Endodermal cell (in vitro differentiated cells): ENCODE measurements around the gene PDE10A. TPM values are rescaled to one million over a fixed set of nuclear protein-coding genes. Genes with fewer than 3 reads are reported as not detected.

Experiments used
- DNase-seq: peaks from one replicate; pipeline ENCODE4 v3.0.0-alpha.2; 2017
- H3K27ac ChIP-seq: 2 replicates; pipeline ENCODE4 v1.5.1; 2013; ENCODE audit warnings: mild to moderate bottlenecking, low read depth, low read length, moderate library complexity
- H3K27me3 ChIP-seq: 2 replicates; pipeline ENCODE4 v1.6.1; 2013; ENCODE audit warnings: mild to moderate bottlenecking, low read length, moderate library complexity; ENCODE audit not compliant: insufficient read depth, control insufficient read depth, poor library complexity, severe bottlenecking
- H3K36me3 ChIP-seq: 2 replicates; pipeline ENCODE4 v1.7.0; 2013; ENCODE audit warnings: mild to moderate bottlenecking, low read length, moderate library complexity; ENCODE audit not compliant: control insufficient read depth, insufficient read depth
- H3K4me1 ChIP-seq: one replicate; pipeline ENCODE4 v1.7.0; 2013; ENCODE audit warnings: low read length; ENCODE audit not compliant: control insufficient read depth, insufficient read depth
- H3K4me3 ChIP-seq: 2 replicates; pipeline ENCODE4 v1.5.1; 2013; ENCODE audit warnings: mild to moderate bottlenecking, low read length, moderate library complexity
- H3K9ac ChIP-seq: 2 replicates; pipeline ENCODE4 v1.6.1; 2013; ENCODE audit warnings: mild to moderate bottlenecking, low read length, moderate library complexity; ENCODE audit not compliant: poor library complexity, severe bottlenecking; ENCODE audit errors: extremely low read depth
- H3K9me3 ChIP-seq: 2 replicates; pipeline ENCODE4 v1.6.1; 2013; ENCODE audit warnings: mild to moderate bottlenecking, low read length, moderate library complexity; ENCODE audit not compliant: control insufficient read depth
- H3K27ac Mint-ChIP-seq: 2 replicates; pipeline ENCODE4 v1.8.0; 2020; ENCODE audit warnings: mixed read lengths
- H3K27me3 Mint-ChIP-seq: 2 replicates; pipeline ENCODE4 v1.8.0; 2021; ENCODE audit warnings: mild to moderate bottlenecking, mixed read lengths; ENCODE audit not compliant: insufficient read depth
- H3K36me3 Mint-ChIP-seq: 2 replicates; pipeline ENCODE4 v1.8.0; 2020; ENCODE audit warnings: low read depth, mixed read lengths
- H3K4me1 Mint-ChIP-seq: 2 replicates; pipeline ENCODE4 v1.8.0; 2020; ENCODE audit warnings: mixed read lengths
- H3K4me3 Mint-ChIP-seq: 2 replicates; pipeline ENCODE4 v1.8.0; 2020; ENCODE audit warnings: mild to moderate bottlenecking, moderate library complexity, mixed read lengths
- H3K9me3 Mint-ChIP-seq: 2 replicates; pipeline ENCODE4 v1.8.0; 2020; ENCODE audit warnings: mild to moderate bottlenecking, mixed read lengths
- WGBS, 2 experiments: methylation state at CpG; one replicate each; pipeline versions ENCODE4 v1.1.5 to v1.1.7; 2013; ENCODE audit warnings: missing lambda C conversion rate in 2 of 2, mixed read lengths in 1 of 2; ENCODE audit not compliant: insufficient coverage in 1 of 2, insufficient read length in 1 of 2; 5-methylcytosine and 5-hydroxymethylcytosine counted together
- total RNA-seq, 2 donors: library from RNA; stranded (reverse); fragmentation: NEBNext Ultra II Directional in 1 of 2; extraction: Animal tissue kit (Norgen Biotek cat#: 25700) in 1 of 2; gene quantifications; 2 replicates in 1 of 2; 3 replicates in 1 of 2; pipeline ENCODE4 v1.2.1, GENCODE V29; 2021
- TF ChIP-seq, protein P1 (sequence below): fragments of 200-600 bp; sonication (generic); conservative IDR thresholded peaks from 2 replicates; pipeline ENCODE4 v1.5.0; 2021; ENCODE audit warnings: antibody characterized with exemption, mild to moderate bottlenecking

Gene PDE10A
- total RNA-seq, 2 donors from 2014 or later: 22.8 to 27.8 TPM

DNA sequence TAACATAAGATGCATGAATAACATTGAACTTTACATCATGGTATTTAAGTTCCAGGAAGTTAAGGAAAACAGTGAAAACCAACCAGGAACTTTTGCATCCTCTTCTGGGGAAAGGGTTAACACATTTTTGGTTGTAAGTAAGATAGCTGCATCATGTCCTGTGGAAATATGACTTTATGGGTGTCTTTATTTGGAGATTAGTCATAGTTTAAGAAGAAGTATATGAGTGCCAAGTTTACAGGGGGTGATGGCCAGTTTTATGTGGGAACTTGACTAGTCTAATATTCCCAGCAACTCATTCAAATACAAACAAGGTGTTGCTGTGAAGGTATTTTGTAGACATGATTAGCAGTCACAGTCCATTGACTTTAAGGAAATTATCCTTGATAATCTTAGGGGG, 78.0 kb downstream of the PDE10A start:
- Histone ChIP-seq H3K4me1 (no peaks in the 10 kb centered on the region), H3K36me3 (peaks cover 18% of the 10 kb centered on the region), H3K9ac (no peak overlapping the region), H3K9me3 (peaks cover 35% of the 10 kb centered on the region), H3K27ac (no peak overlapping the region), H3K27me3 (no peaks in the 10 kb centered on the region), H3K4me3 (no peak overlapping the region)
- Mint-ChIP-seq H3K36me3 (peaks cover 9% of the 10 kb centered on the region), H3K4me3 (no peak overlapping the region), H3K9me3 (peaks cover 3% of the 10 kb centered on the region), H3K4me1 (peaks cover 6% of the 10 kb centered on the region), H3K27ac (no peak overlapping the region), H3K27me3 (no peaks in the 10 kb centered on the region)
- no peak for DNase-seq
- TF ChIP-seq, protein P1, sequence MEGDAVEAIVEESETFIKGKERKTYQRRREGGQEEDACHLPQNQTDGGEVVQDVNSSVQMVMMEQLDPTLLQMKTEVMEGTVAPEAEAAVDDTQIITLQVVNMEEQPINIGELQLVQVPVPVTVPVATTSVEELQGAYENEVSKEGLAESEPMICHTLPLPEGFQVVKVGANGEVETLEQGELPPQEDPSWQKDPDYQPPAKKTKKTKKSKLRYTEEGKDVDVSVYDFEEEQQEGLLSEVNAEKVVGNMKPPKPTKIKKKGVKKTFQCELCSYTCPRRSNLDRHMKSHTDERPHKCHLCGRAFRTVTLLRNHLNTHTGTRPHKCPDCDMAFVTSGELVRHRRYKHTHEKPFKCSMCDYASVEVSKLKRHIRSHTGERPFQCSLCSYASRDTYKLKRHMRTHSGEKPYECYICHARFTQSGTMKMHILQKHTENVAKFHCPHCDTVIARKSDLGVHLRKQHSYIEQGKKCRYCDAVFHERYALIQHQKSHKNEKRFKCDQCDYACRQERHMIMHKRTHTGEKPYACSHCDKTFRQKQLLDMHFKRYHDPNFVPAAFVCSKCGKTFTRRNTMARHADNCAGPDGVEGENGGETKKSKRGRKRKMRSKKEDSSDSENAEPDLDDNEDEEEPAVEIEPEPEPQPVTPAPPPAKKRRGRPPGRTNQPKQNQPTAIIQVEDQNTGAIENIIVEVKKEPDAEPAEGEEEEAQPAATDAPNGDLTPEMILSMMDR: no peak

DNA sequence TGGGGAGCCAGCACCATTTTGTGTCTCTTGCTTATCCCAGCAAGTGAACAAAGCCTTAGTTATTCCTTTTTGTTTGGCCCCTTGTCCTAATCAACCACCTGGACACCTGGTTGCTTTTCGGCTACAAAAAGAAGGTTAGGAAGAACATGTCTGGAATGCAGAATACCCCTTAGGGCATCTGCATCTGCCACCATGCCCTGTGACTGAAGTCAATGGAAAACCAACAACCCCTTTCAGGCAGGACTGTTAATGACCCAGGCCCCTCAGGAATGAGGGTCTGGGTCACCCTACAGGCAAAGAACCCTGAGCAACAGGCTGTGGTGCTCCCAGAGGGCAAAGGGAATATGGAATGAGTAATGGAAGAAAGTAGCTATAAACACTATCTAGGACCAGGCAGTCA, 78.5 kb downstream of the PDE10A start:
- WGBS, 2 experiments: 87 to 100% methylated on average over 1 of the region's 1 CpG
- no peak overlapping the region for H3K9ac ChIP-seq
- TF ChIP-seq, protein P1: no peak
- peaks cover 3% of the 10 kb centered on the region for H3K9me3 Mint-ChIP-seq
- H3K36me3 Mint-ChIP-seq: peaks cover 9% of the 10 kb centered on the region
- H3K9me3 ChIP-seq: peaks cover 35% of the 10 kb centered on the region
- no peaks in the 10 kb centered on the region for H3K27me3 Mint-ChIP-seq
- no peak for DNase-seq
- H3K4me3 Mint-ChIP-seq: no peak overlapping the region
- no peak overlapping the region for H3K27ac Mint-ChIP-seq
- peaks cover 6% of the 10 kb centered on the region for H3K4me1 Mint-ChIP-seq
- H3K36me3 ChIP-seq: peaks cover 18% of the 10 kb centered on the region
- H3K27me3 ChIP-seq: no peaks in the 10 kb centered on the region
- H3K4me1 ChIP-seq: no peaks in the 10 kb centered on the region
- H3K27ac ChIP-seq: no peak overlapping the region
- no peak overlapping the region for H3K4me3 ChIP-seq

DNA sequence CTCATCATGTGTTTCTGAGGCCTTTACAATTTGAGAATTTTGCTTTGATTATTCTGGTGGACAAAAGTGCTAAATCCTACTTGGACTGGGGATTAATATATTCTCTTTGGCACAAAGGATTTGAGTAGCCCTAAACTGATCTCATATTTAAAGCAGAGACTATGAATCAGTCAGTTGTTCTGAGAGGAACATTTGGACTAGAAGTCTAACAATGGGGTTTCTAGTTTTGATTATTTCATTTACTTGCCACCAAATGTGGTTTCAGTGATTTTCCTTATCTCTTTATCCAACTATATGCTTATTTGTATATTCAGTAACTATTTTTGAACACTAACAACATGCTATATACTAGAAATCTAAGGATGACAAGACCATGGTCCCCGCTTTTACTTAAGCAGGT, 81.4 kb downstream of the PDE10A start:
- no peaks in the 10 kb centered on the region for H3K27me3 Mint-ChIP-seq
- H3K36me3 Mint-ChIP-seq: peaks cover 9% of the 10 kb centered on the region
- 83% methylated on average over 1 of the region's 1 CpG; no CpG with 5 or more reads in 1 of the 2 experiments for WGBS, 2 experiments
- TF ChIP-seq, protein P1: no peak
- peaks cover 37% of the 10 kb centered on the region for H3K9me3 ChIP-seq
- H3K27me3 ChIP-seq: no peaks in the 10 kb centered on the region
- H3K27ac Mint-ChIP-seq: no peak overlapping the region
- H3K27ac ChIP-seq: no peak overlapping the region
- DNase-seq: no peak
- H3K4me3 ChIP-seq: no peak overlapping the region
- H3K4me3 Mint-ChIP-seq: no peak overlapping the region
- peaks cover 3% of the 10 kb centered on the region for H3K9me3 Mint-ChIP-seq
- no peaks in the 10 kb centered on the region for H3K4me1 ChIP-seq
- H3K36me3 ChIP-seq: peaks cover 12% of the 10 kb centered on the region
- no peak overlapping the region for H3K9ac ChIP-seq
- H3K4me1 Mint-ChIP-seq: peaks cover 6% of the 10 kb centered on the region
